ENCODE data around the gene KMT2B. TPM values are rescaled to one million over a fixed set of nuclear protein-coding genes. Genes with fewer than 3 reads are reported as not detected.

The KMT2B gene
- total and polyA plus RNA-seq, 4 donors: 6.4 to 43.3 (median 35.7) TPM

GRCh38 chr19:35729021-35729420, 11.2 kb downstream of the KMT2B start:
- H3K4me1 ChIP-seq (ENCODE audit: control insufficient read depth in 1 of 2, insufficient read depth in 2 of 2, low read length in 2 of 2): no peaks in the 10 kb centered on the region
- no peak for DNase-seq
- H3K36me3 ChIP-seq (ENCODE audit: control insufficient read depth in 1 of 2, insufficient read depth in 2 of 2, low read length in 1 of 2): peaks cover 0 to 23% of the 10 kb centered on the region in 2 donors
- no peaks in the 10 kb centered on the region for H3K27me3 ChIP-seq (ENCODE audit: control insufficient read depth in 1 of 2, insufficient read depth in 2 of 2, low read length in 1 of 2)
- ATAC-seq (ENCODE audit: low FRiP score): no peak
- intact Hi-C loops (cut with DNase I): no loop called here
- no peak overlapping the region for H3K27ac ChIP-seq (ENCODE audit: low read depth in 1 of 2, low read length in 2 of 2)
- H3K9me3 ChIP-seq (ENCODE audit: control insufficient read depth, low read length): no peaks in the 10 kb centered on the region
- no peak overlapping the region for H3K4me3 ChIP-seq (ENCODE audit: low read length in 2 of 2)
- WGBS, 2 donors: 87 to 89% methylated on average over 18 of the region's 18 CpGs

GRCh38 chr19:35729763-35730162, 12.0 kb downstream of the KMT2B start:
- intact Hi-C loops (cut with DNase I): no loop called here
- peaks cover 0 to 20% of the 10 kb centered on the region in 2 donors for H3K36me3 ChIP-seq (ENCODE audit: control insufficient read depth in 1 of 2, insufficient read depth in 2 of 2, low read length in 1 of 2)

GRCh38 chr19:35730326-35730725, 12.5 kb downstream of the KMT2B start:
- Histone ChIP-seq H3K27ac (ENCODE audit: low read depth in 1 of 2, low read length in 2 of 2) (no peak overlapping the region), H3K36me3 (ENCODE audit: control insufficient read depth in 1 of 2, insufficient read depth in 2 of 2, low read length in 1 of 2) (peaks cover 0 to 17% of the 10 kb centered on the region in 2 donors), H3K4me3 (ENCODE audit: low read length in 2 of 2) (no peak overlapping the region), H3K4me1 (ENCODE audit: control insufficient read depth in 1 of 2, insufficient read depth in 2 of 2, low read length in 2 of 2) (no peaks in the 10 kb centered on the region), H3K9me3 (ENCODE audit: control insufficient read depth, low read length) (no peaks in the 10 kb centered on the region), H3K27me3 (ENCODE audit: control insufficient read depth in 1 of 2, insufficient read depth in 2 of 2, low read length in 1 of 2) (no peaks in the 10 kb centered on the region)
- intact Hi-C loops (cut with DNase I): no loop called here
- DNase-seq: no peak
- 92 to 95% methylated on average over 18 of the region's 18 CpGs for WGBS, 2 donors
- ATAC-seq (ENCODE audit: low FRiP score): no peak

More at GRCh38 chr19:35729763-35730162, 12.0 kb downstream of the KMT2B start:
- Histone ChIP-seq H3K27ac (ENCODE audit: low read depth in 1 of 2, low read length in 2 of 2) (no peak overlapping the region), H3K4me1 (ENCODE audit: control insufficient read depth in 1 of 2, insufficient read depth in 2 of 2, low read length in 2 of 2) (no peaks in the 10 kb centered on the region), H3K27me3 (ENCODE audit: control insufficient read depth in 1 of 2, insufficient read depth in 2 of 2, low read length in 1 of 2) (no peaks in the 10 kb centered on the region), H3K4me3 (ENCODE audit: low read length in 2 of 2) (no peak overlapping the region), H3K9me3 (ENCODE audit: control insufficient read depth, low read length) (no peaks in the 10 kb centered on the region)
- DNase-seq (no peak), ATAC-seq (ENCODE audit: low FRiP score) (no peak)
- 91 to 92% methylated on average over 11 of the region's 11 CpGs for WGBS, 2 donors

- no peak overlapping the region for H3K4me3 ChIP-seq (ENCODE audit: low read length in 2 of 2)
- H3K27me3 ChIP-seq (ENCODE audit: control insufficient read depth in 1 of 2, insufficient read depth in 2 of 2, low read length in 1 of 2): no peaks in the 10 kb centered on the region
- 82 to 85% methylated on average over 9 of the region's 9 CpGs for WGBS, 2 donors
- no peaks in the 10 kb centered on the region for H3K4me1 ChIP-seq (ENCODE audit: control insufficient read depth in 1 of 2, insufficient read depth in 2 of 2, low read length in 2 of 2)
- ATAC-seq (ENCODE audit: low FRiP score) (no peak), DNase-seq (no peak)
- no peaks in the 10 kb centered on the region for H3K9me3 ChIP-seq (ENCODE audit: control insufficient read depth, low read length)
- peaks cover 0 to 14% of the 10 kb centered on the region in 2 donors for H3K36me3 ChIP-seq (ENCODE audit: control insufficient read depth in 1 of 2, insufficient read depth in 2 of 2, low read length in 1 of 2)
- H3K27ac ChIP-seq (ENCODE audit: low read depth in 1 of 2, low read length in 2 of 2): no peak overlapping the region
- intact Hi-C loops (cut with DNase I): no loop called here
These were observed 13.6 kb downstream of the KMT2B start for GRCh38 chr19:35731353-35731752.

- Histone ChIP-seq H3K9me3 (ENCODE audit: control insufficient read depth, low read length) (no peaks in the 10 kb centered on the region), H3K27me3 (ENCODE audit: control insufficient read depth in 1 of 2, insufficient read depth in 2 of 2, low read length in 1 of 2) (no peaks in the 10 kb centered on the region), H3K27ac (ENCODE audit: low read depth in 1 of 2, low read length in 2 of 2) (no peak overlapping the region), H3K36me3 (ENCODE audit: control insufficient read depth in 1 of 2, insufficient read depth in 2 of 2, low read length in 1 of 2) (peaks cover 0 to 14% of the 10 kb centered on the region in 2 donors), H3K4me3 (ENCODE audit: low read length in 2 of 2) (no peak overlapping the region), H3K4me1 (ENCODE audit: control insufficient read depth in 1 of 2, insufficient read depth in 2 of 2, low read length in 2 of 2) (no peaks in the 10 kb centered on the region)
- intact Hi-C loops (cut with DNase I): no loop called here
- WGBS, 2 donors: 81 to 85% methylated on average over 20 to 21 of the region's 21 CpGs
- no peak for DNase-seq
- ATAC-seq (ENCODE audit: low FRiP score): no peak
These were observed 14.1 kb downstream of the KMT2B start for GRCh38 chr19:35731779-35732405.

GRCh38 chr19:35732540-35733179, 14.9 kb downstream of the KMT2B start:
- 85 to 86% methylated on average over 22 to 25 of the region's 25 CpGs for WGBS, 2 donors
- peaks cover 0 to 14% of the 10 kb centered on the region in 2 donors for H3K36me3 ChIP-seq (ENCODE audit: control insufficient read depth in 1 of 2, insufficient read depth in 2 of 2, low read length in 1 of 2)

GRCh38 chr19:35733180-35734125, 15.7 kb downstream of the KMT2B start:
- Histone ChIP-seq H3K27me3 (ENCODE audit: control insufficient read depth in 1 of 2, insufficient read depth in 2 of 2, low read length in 1 of 2) (no peaks in the 10 kb centered on the region), H3K27ac (ENCODE audit: low read depth in 1 of 2, low read length in 2 of 2) (no peak overlapping the region), H3K36me3 (ENCODE audit: control insufficient read depth in 1 of 2, insufficient read depth in 2 of 2, low read length in 1 of 2) (peaks cover under 1 to 14% of the 10 kb centered on the region in 2 donors), H3K9me3 (ENCODE audit: control insufficient read depth, low read length) (no peaks in the 10 kb centered on the region), H3K4me3 (ENCODE audit: low read length in 2 of 2) (no peak overlapping the region), H3K4me1 (ENCODE audit: control insufficient read depth in 1 of 2, insufficient read depth in 2 of 2, low read length in 2 of 2) (no peaks in the 10 kb centered on the region)
- ATAC-seq (ENCODE audit: low FRiP score): no peak
- DNase-seq: peak in 1 of 2 donors; percentile 63
- WGBS, 2 donors: 86 to 88% methylated on average over 35 of the region's 35 CpGs
- intact Hi-C loops (cut with DNase I): no loop called here

More at GRCh38 chr19:35732540-35733179, 14.9 kb downstream of the KMT2B start:
- ATAC-seq (ENCODE audit: low FRiP score) (no peak), DNase-seq (peak in 1 of 2 donors; percentile 72)
- H3K27ac ChIP-seq (ENCODE audit: low read depth in 1 of 2, low read length in 2 of 2): no peak overlapping the region
- H3K4me1 ChIP-seq (ENCODE audit: control insufficient read depth in 1 of 2, insufficient read depth in 2 of 2, low read length in 2 of 2): no peaks in the 10 kb centered on the region
- H3K4me3 ChIP-seq (ENCODE audit: low read length in 2 of 2): no peak overlapping the region
- H3K9me3 ChIP-seq (ENCODE audit: control insufficient read depth, low read length): no peaks in the 10 kb centered on the region
- intact Hi-C loops (cut with DNase I): no loop called here
- no peaks in the 10 kb centered on the region for H3K27me3 ChIP-seq (ENCODE audit: control insufficient read depth in 1 of 2, insufficient read depth in 2 of 2, low read length in 1 of 2)

GRCh38 chr19:35734273-35734672, 16.5 kb downstream of the KMT2B start:
- DNase-seq (no peak), ATAC-seq (ENCODE audit: low FRiP score) (no peak)
- 91 to 94% methylated on average over 8 of the region's 8 CpGs for WGBS, 2 donors
- Histone ChIP-seq H3K36me3 (ENCODE audit: control insufficient read depth in 1 of 2, insufficient read depth in 2 of 2, low read length in 1 of 2) (peaks cover 5 to 12% of the 10 kb centered on the region in 2 donors), H3K4me3 (ENCODE audit: low read length in 2 of 2) (no peak overlapping the region), H3K4me1 (ENCODE audit: control insufficient read depth in 1 of 2, insufficient read depth in 2 of 2, low read length in 2 of 2) (no peaks in the 10 kb centered on the region), H3K27ac (ENCODE audit: low read depth in 1 of 2, low read length in 2 of 2) (no peak overlapping the region), H3K27me3 (ENCODE audit: control insufficient read depth in 1 of 2, insufficient read depth in 2 of 2, low read length in 1 of 2) (no peaks in the 10 kb centered on the region), H3K9me3 (ENCODE audit: control insufficient read depth, low read length) (no peaks in the 10 kb centered on the region)
- intact Hi-C loops (cut with DNase I): no loop called here
